Heart left ventricle (tissue), 16 donors: Measurements from ENCODE around the gene NDEL1. TPM values are rescaled to one million over a fixed set of nuclear protein-coding genes. Genes with fewer than 3 reads are reported as not detected.

ENCODE experiments used
- ATAC-seq, 4 donors: fragments of 200-7000 bp; cut with Tn5 transposase; one replicate each; pipeline ENCODE4 v1.9.1; 2020 to 2022; ENCODE audit warnings: moderate library complexity in 4 of 4, mild to moderate bottlenecking in 3 of 4, moderate number of reproducible peaks in 1 of 4
- DNase-seq, 5 donors: peaks; one replicate each; pipeline ENCODE4 v3.0.0-alpha.2; 2020
- H3K27ac ChIP-seq, 12 donors: fragments of 200-600 bp; sonication (generic) in 4 of 12; one replicate each; pipeline versions ENCODE4 v1.5.0 to v1.8.0; 2016 to 2022; ENCODE audit warnings: mild to moderate bottlenecking in 2 of 12
- H3K27me3 ChIP-seq, 9 donors: fragments of 200-600 bp; sonication (generic) in 2 of 9; one replicate each; pipeline versions ENCODE4 v1.5.1 to v1.8.0; 2016 to 2022; ENCODE audit warnings: mild to moderate bottlenecking in 3 of 9
- H3K36me3 ChIP-seq, 9 donors: fragments of 200-600 bp; sonication (generic) in 2 of 9; one replicate each; pipeline versions ENCODE4 v1.5.0 to v1.8.0; 2018 to 2022; ENCODE audit warnings: mild to moderate bottlenecking in 2 of 9
- H3K4me1 ChIP-seq, 12 donors: fragments of 200-600 bp; sonication (generic) in 4 of 12; one replicate each; pipeline versions ENCODE4 v1.5.0 to v1.8.0; 2016 to 2022; ENCODE audit warnings: mild to moderate bottlenecking in 3 of 12
- H3K4me3 ChIP-seq, 12 donors: fragments of 200-600 bp; sonication (generic) in 4 of 12; one replicate each; pipeline versions ENCODE4 v1.5.0 to v1.8.0; 2017 to 2022; ENCODE audit warnings: mild to moderate bottlenecking in 9 of 12, moderate library complexity in 4 of 12
- H3K9me3 ChIP-seq, 12 donors: fragments of 200-600 bp; sonication (generic) in 4 of 12; one replicate each; pipeline versions ENCODE4 v1.5.0 to v1.8.0; 2016 to 2022; ENCODE audit warnings: mild to moderate bottlenecking in 1 of 12
- CTCF ChIP-seq, 12 donors: fragments of 200-600 bp; sonication (generic) in 4 of 12; IDR thresholded peaks; one replicate each; pipeline versions ENCODE4 v1.5.0 to v1.8.0; 2018 to 2022; ENCODE audit warnings: antibody characterized with exemption in 12 of 12, mild to moderate bottlenecking in 5 of 12
- POLR2A ChIP-seq, 2 donors: fragments of 450-650 bp; IDR thresholded peaks; one replicate each; pipeline ENCODE4 v1.6.1; 2017; ENCODE audit warnings: antibody characterized with exemption in 2 of 2, mild to moderate bottlenecking in 2 of 2, moderate library complexity in 2 of 2
- WGBS, 4 donors: extraction: QIAGEN DNeasy Blood & Tissue Kit in 2 of 4; methylation state at CpG; one replicate each; pipeline versions ENCODE4 v1.1.5 to v1.1.7; 2013 to 2018; 5-methylcytosine and 5-hydroxymethylcytosine counted together
- intact Hi-C, 10 donors: fragments of 100-400 bp; cut with DNase I; formaldehyde crosslinking; loops; one replicate each; pipeline versions ENCODE4 v1.11.1 to v1.14.2; 2022
- polyA plus RNA-seq, 2 donors: library from polyadenylated mRNA; stranded (reverse); fragments of 200-250 nt; gene quantifications; one replicate each; pipeline ENCODE4 v1.2.3, GENCODE V29; 2013
- total RNA-seq, 9 donors: library from RNA; depleted of rRNA in 2 of 9; stranded (reverse); fragments of >200 nt in 2 of 9; fragmentation: NEBNext Ultra II Directional in 3 of 9; extraction: Animal tissue kit (Norgen Biotek cat#: 25700) in 3 of 9; gene quantifications; one replicate each; pipeline versions ENCODE4 v1.1.0 to v1.2.4, GENCODE V29; 2016 to 2023
- donor health status: ischemic (EF 13 %, LVEDD 7.1; RV severe dilation, severe dysfunction).
- donor health status: healthy with polysubstance abuse.
- donor health status: DM: no; HTN: yes; CAD: no.
- donor health status: DM: no; HTN: no; CAD: no.
- donor health status: ischemic (EF 25% LVEDD 6.9; RV normal size, moderate dysfunction).
- donor health status: ischemic (EF 25% LVEDD 5.7; RV mildly dilated, moderate dysfunction).
- donor health status: healthy.
- donor health status: DM: yes; HTN: yes; CAD: no.
- donor health status: ischemic (EF 35%, LVEDD 5.7; RV mildly dilated, moderate dysfunction).
- donor health status: nonischemic (EF 11% LVEDD 7.7; RV severe dilation, severe dysfunction).
- donor health status: DM: yes; HTN: yes; CAD: no.
- donor health status: PGD.
- donor health status: ischemic (EF 29% LVEDD 5.4; RV normal size, mild dysfunction).
- donor health status: nonischemic (EF 23%, LVEDD 6.1; RV moderate dilation, normal function).

The NDEL1 gene
- total and polyA plus RNA-seq, 11 donors = 16.5 to 36.4 (median 25.8) TPM

- Histone ChIP-seq H3K36me3 (peaks cover 0 to 83% (median 58%) of the 10 kb centered on the region in 9 donors), H3K9me3 (no peaks in the 10 kb centered on the region), H3K4me1 (peaks cover 0 to 58% (median 24%) of the 10 kb centered on the region in 12 donors), H3K27ac (peak overlapping the region in 8 of 12 donors; percentile 5 to 53 (median 41)), H3K4me3 (no peak overlapping the region), H3K27me3 (no peaks in the 10 kb centered on the region)
- no peak for TF ChIP-seq CTCF (IDR thresholded peaks at IDR 0.05)
- TF ChIP-seq POLR2A (IDR thresholded peaks at IDR 0.05) = no peak
- no peak for ATAC-seq
- no peak for DNase-seq
- 73 to 79% (median 76%) methylated on average over 12 of the region's 12 CpGs for WGBS, 4 donors
- intact Hi-C loops = loop anchor here in 3 of 10 donors (5.0 to 10.0 kb wide), 2 partner anchors 55 to 58 kb away; no protein-coding TSS in a partner anchor
These were observed 34.3 kb downstream of the NDEL1 start for GRCh38 chr17:8469964-8470363.

- peak overlapping the region in 1 of 12 donors; percentile 18 for H3K4me3 ChIP-seq
- H3K4me1 ChIP-seq = peaks cover 0 to 52% (median 18%) of the 10 kb centered on the region in 12 donors
- peaks cover 0 to 85% (median 64%) of the 10 kb centered on the region in 9 donors for H3K36me3 ChIP-seq
- 32 to 50% (median 43%) methylated on average over 3 to 20 of the region's 20 CpGs for WGBS, 4 donors
- TF ChIP-seq CTCF (IDR thresholded peaks at IDR 0.05) (no peak), POLR2A (IDR thresholded peaks at IDR 0.05) (no peak)
- H3K9me3 ChIP-seq = no peaks in the 10 kb centered on the region
- intact Hi-C loops = loop anchor here in 2 of 10 donors (10.0 kb wide), 1 partner anchor 56 kb away; no protein-coding TSS in a partner anchor
- peak; percentile 47 to 78 (median 70) for DNase-seq
- ATAC-seq = peak; percentile 14 to 54 (median 50)
- H3K27me3 ChIP-seq = no peaks in the 10 kb centered on the region
- peak overlapping the region in 11 of 12 donors; percentile 1 to 53 (median 34) for H3K27ac ChIP-seq
These were observed 34.9 kb downstream of the NDEL1 start for GRCh38 chr17:8470447-8471047.

GRCh38 chr17:8472663-8473062 is 37.0 kb downstream of the NDEL1 start:
- ATAC-seq (no peak), DNase-seq (no peak)
- no peak for TF ChIP-seq CTCF (IDR thresholded peaks at IDR 0.05)
- TF ChIP-seq POLR2A (IDR thresholded peaks at IDR 0.05) = no peak
- Histone ChIP-seq H3K27ac (no peak overlapping the region), H3K27me3 (no peaks in the 10 kb centered on the region), H3K4me3 (no peak overlapping the region), H3K36me3 (peaks cover 0 to 90% (median 69%) of the 10 kb centered on the region in 9 donors), H3K4me1 (peaks cover 0 to 39% (median 15%) of the 10 kb centered on the region in 12 donors), H3K9me3 (no peaks in the 10 kb centered on the region)
- WGBS, 4 donors = 90 to 93% (median 92%) methylated on average over 8 of the region's 8 CpGs
- intact Hi-C loops = loop anchor here in 2 of 10 donors (10.0 kb wide), 1 partner anchor 58 kb away; no protein-coding TSS in a partner anchor

GRCh38 chr17:8473451-8474192 is 37.9 kb downstream of the NDEL1 start:
- Histone ChIP-seq H3K9me3 (no peaks in the 10 kb centered on the region), H3K36me3 (peaks cover 0 to 89% (median 70%) of the 10 kb centered on the region in 9 donors), H3K4me1 (peaks cover 0 to 29% (median 14%) of the 10 kb centered on the region in 12 donors), H3K27me3 (no peaks in the 10 kb centered on the region), H3K27ac (no peak overlapping the region), H3K4me3 (no peak overlapping the region)
- intact Hi-C loops = loop anchor here in 2 of 10 donors (10.0 kb wide), 1 partner anchor 59 kb away; no protein-coding TSS in a partner anchor
- DNase-seq = no peak
- 93 to 94% (median 94%) methylated on average over 12 to 13 of the region's 13 CpGs for WGBS, 4 donors
- ATAC-seq = no peak
- TF ChIP-seq CTCF (IDR thresholded peaks at IDR 0.05) (no peak), POLR2A (IDR thresholded peaks at IDR 0.05) (no peak)
